Kidney (tissue), 14 donors: ENCODE results near the gene FAM174A. TPM values are rescaled to one million over a fixed set of nuclear protein-coding genes. Genes with fewer than 3 reads are reported as not detected.

Source experiments
- DNase-seq, 5 donors: peaks; one replicate each; pipeline ENCODE4 v3.0.0-alpha.2; 2013 to 2020
- FAIRE-seq: peaks from 2 replicates; lab custom pipeline; 2012; peaks lifted over from hg19 to GRCh38; lab: Jason Lieb, UNC
- H3K27ac ChIP-seq, 2 donors: one replicate each; pipeline ENCODE4 v1.7.0; 2013; ENCODE audit warnings: low read depth in 2 of 2, low read length in 2 of 2, inconsistent platforms in 1 of 2
- H3K27me3 ChIP-seq: one replicate; pipeline ENCODE4 v1.7.1; 2013; ENCODE audit warnings: low read length, inconsistent platforms; ENCODE audit not compliant: control insufficient read depth, insufficient read depth
- H3K36me3 ChIP-seq, 3 donors: one replicate each; pipeline versions ENCODE4 v1.7.0 to v1.7.1; 2013; ENCODE audit warnings: low read length in 3 of 3, control low read depth in 1 of 3, inconsistent platforms in 1 of 3; ENCODE audit not compliant: insufficient read depth in 3 of 3, control insufficient read depth in 2 of 3
- H3K4me1 ChIP-seq, 3 donors: one replicate each; pipeline versions ENCODE4 v1.7.0 to v1.7.1; 2013; ENCODE audit warnings: low read length in 3 of 3, inconsistent platforms in 1 of 3, low read depth in 1 of 3; ENCODE audit not compliant: control insufficient read depth in 2 of 3, insufficient read depth in 2 of 3
- H3K4me3 ChIP-seq, 3 donors: one replicate each; pipeline versions ENCODE4 v1.7.0 to v1.8.1; 2013; ENCODE audit warnings: low read length in 3 of 3, control low read depth in 1 of 3, inconsistent platforms in 1 of 3
- H3K9ac ChIP-seq, 3 donors: one replicate each; pipeline versions ENCODE4 v1.7.0 to v1.7.1; 2013; ENCODE audit warnings: low read length in 3 of 3, control low read depth in 1 of 3, inconsistent platforms in 1 of 3
- H3K9me3 ChIP-seq, 3 donors: one replicate each; pipeline versions ENCODE4 v1.7.0 to v1.7.1; 2013; ENCODE audit warnings: low read length in 3 of 3, control low read depth in 1 of 3, inconsistent platforms in 1 of 3; ENCODE audit not compliant: control insufficient read depth in 2 of 3, insufficient read depth in 1 of 3
- intact Hi-C: fragments of 100-400 bp; cut with DNase I; formaldehyde crosslinking; loops from one replicate; pipeline ENCODE4 v1.11.1; 2022
- polyA plus RNA-seq: library from polyadenylated mRNA; stranded (reverse); fragments of 350-450 nt; fragmentation: Illumina TruSeq; extraction: RNeasy Lipid Tissue Mini Kit (QIAGEN cat#74804); gene quantifications from one replicate; pipeline ENCODE4 v1.2.3, GENCODE V29; 2014; ENCODE audit warnings: low read depth, low replicate concordance; ENCODE audit not compliant: insufficient read depth
- total RNA-seq: library from RNA; stranded (reverse); fragmentation: NEBNext Ultra II Directional; extraction: Animal tissue kit (Norgen Biotek cat#: 25700); gene quantifications from one replicate; pipeline ENCODE4 v1.2.1, GENCODE V29; 2021
- TF ChIP-seq, protein P1 (sequence below): IDR thresholded peaks from 3 replicates; pipeline ENCODE4 v1.5.1; 2012; ENCODE audit warnings: mild to moderate bottlenecking, moderate library complexity, borderline replicate concordance; ENCODE audit not compliant: insufficient read depth; ENCODE audit errors: extremely low read depth
- donor health status: control.
- donor health status: control.
- donor health status: control.
- donor health status: control.
- donor health status: control.
- donor health status: DM: yes; HTN: yes; CAD: no.
- donor health status: Normal renal cell carcinoma (clear cell type).

The FAM174A gene
- total and polyA plus RNA-seq, 2 donors from 2014 or later, result 21.1 to 29.5 TPM

DNA sequence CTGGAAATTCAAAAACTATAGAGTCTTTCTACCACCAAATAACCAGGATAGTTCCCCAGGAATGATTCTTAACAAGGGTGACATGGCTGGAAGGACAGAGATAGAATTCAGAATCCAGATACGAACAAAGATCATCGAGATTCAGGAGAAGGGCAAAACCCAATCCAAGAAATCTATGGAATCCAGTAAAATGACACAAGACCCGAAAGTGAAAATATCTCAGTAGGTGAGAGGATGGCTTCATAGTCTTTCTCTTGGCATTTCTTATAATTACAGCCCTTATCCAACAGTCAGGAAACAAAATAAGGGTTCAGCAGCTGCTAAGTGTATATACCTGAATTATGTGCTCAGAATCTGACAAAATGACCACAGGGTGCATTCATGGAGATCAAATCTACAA lies 81.8 kb downstream of the FAM174A start:
- no peak for FAIRE-seq
- Histone ChIP-seq H3K9me3 (no peaks in the 10 kb centered on the region), H3K4me3 (no peak overlapping the region), H3K36me3 (no peaks in the 10 kb centered on the region), H3K9ac (no peak overlapping the region), H3K27me3 (no peaks in the 10 kb centered on the region), H3K27ac (no peak overlapping the region), H3K4me1 (no peaks in the 10 kb centered on the region)
- no peak for DNase-seq
- intact Hi-C loops, result no loop called here
- TF ChIP-seq, protein P1, sequence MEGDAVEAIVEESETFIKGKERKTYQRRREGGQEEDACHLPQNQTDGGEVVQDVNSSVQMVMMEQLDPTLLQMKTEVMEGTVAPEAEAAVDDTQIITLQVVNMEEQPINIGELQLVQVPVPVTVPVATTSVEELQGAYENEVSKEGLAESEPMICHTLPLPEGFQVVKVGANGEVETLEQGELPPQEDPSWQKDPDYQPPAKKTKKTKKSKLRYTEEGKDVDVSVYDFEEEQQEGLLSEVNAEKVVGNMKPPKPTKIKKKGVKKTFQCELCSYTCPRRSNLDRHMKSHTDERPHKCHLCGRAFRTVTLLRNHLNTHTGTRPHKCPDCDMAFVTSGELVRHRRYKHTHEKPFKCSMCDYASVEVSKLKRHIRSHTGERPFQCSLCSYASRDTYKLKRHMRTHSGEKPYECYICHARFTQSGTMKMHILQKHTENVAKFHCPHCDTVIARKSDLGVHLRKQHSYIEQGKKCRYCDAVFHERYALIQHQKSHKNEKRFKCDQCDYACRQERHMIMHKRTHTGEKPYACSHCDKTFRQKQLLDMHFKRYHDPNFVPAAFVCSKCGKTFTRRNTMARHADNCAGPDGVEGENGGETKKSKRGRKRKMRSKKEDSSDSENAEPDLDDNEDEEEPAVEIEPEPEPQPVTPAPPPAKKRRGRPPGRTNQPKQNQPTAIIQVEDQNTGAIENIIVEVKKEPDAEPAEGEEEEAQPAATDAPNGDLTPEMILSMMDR, result no peak

DNA sequence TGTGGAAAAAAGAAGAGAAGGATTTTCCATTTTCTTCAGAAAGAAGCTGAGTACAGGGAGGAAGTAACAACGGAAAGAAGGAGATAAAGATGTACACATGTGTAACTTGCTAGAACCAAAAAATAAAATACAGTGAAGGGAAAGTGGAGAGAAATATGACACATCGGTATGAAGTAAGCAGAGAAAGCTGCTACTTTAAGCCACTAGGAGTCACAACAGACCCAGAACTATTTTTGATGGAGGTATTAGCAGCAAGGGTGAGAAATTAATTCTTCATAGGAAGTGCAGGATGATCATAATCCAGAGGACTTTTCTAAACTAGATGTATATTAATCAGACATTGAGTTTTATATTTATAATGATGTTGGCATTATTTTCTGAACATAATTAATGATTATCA lies 88.5 kb downstream of the FAM174A start:
- FAIRE-seq (peak; percentile 78), DNase-seq (peak in 1 of 5 donors; percentile 53)
- no peak overlapping the region for H3K9ac ChIP-seq
- TF ChIP-seq, protein P1, result peak; percentile 58
- intact Hi-C loops, result no loop called here
- H3K4me1 ChIP-seq, result no peaks in the 10 kb centered on the region
- no peak overlapping the region for H3K27ac ChIP-seq
- no peaks in the 10 kb centered on the region for H3K9me3 ChIP-seq
- no peak overlapping the region for H3K4me3 ChIP-seq
- H3K36me3 ChIP-seq, result no peaks in the 10 kb centered on the region
- no peaks in the 10 kb centered on the region for H3K27me3 ChIP-seq

DNA sequence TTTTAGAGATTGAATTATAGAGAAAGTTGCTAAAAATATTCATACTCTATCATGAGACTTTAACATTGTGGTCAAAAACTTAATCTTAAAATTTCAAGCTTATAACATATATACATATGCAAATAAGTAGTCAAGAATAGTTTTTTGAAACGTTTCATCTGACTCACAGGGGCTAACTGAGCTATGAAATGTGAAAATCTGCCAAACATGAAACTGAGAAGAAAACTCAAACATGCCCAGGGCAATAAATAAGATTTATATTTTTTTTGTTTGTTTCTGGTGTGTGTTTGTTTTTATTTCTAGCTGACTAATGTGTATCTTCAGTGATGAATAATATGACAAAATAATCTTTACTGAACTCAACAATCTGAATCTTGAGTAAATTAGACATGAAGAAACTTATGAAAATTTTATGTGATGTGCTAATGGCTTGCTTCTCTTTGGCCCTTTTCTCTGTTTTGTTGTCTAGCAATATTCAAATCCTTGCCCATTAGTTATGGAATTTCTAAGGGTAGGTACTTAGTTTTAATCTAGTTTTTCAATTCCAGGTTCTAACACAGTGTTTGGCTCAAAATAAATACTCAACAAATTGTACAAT lies 99.9 kb downstream of the FAM174A start:
- FAIRE-seq (no peak), DNase-seq (peak in 1 of 5 donors; percentile 33)
- Histone ChIP-seq H3K4me3 (no peak overlapping the region), H3K36me3 (no peaks in the 10 kb centered on the region), H3K27ac (no peak overlapping the region), H3K9ac (no peak overlapping the region), H3K4me1 (no peaks in the 10 kb centered on the region), H3K9me3 (no peaks in the 10 kb centered on the region), H3K27me3 (no peaks in the 10 kb centered on the region)
- TF ChIP-seq, protein P1, result no peak
- intact Hi-C loops, result no loop called here
